ENCODE measurements around the gene GRIK5.
"Not testable (repeated sequence)": the region's sequence is repeated elsewhere in the genome, so short reads cannot be mapped to it uniquely, and the experiment has no call there.

The GRIK5 gene, protein sequence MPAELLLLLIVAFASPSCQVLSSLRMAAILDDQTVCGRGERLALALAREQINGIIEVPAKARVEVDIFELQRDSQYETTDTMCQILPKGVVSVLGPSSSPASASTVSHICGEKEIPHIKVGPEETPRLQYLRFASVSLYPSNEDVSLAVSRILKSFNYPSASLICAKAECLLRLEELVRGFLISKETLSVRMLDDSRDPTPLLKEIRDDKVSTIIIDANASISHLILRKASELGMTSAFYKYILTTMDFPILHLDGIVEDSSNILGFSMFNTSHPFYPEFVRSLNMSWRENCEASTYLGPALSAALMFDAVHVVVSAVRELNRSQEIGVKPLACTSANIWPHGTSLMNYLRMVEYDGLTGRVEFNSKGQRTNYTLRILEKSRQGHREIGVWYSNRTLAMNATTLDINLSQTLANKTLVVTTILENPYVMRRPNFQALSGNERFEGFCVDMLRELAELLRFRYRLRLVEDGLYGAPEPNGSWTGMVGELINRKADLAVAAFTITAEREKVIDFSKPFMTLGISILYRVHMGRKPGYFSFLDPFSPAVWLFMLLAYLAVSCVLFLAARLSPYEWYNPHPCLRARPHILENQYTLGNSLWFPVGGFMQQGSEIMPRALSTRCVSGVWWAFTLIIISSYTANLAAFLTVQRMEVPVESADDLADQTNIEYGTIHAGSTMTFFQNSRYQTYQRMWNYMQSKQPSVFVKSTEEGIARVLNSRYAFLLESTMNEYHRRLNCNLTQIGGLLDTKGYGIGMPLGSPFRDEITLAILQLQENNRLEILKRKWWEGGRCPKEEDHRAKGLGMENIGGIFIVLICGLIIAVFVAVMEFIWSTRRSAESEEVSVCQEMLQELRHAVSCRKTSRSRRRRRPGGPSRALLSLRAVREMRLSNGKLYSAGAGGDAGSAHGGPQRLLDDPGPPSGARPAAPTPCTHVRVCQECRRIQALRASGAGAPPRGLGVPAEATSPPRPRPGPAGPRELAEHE

DNA sequence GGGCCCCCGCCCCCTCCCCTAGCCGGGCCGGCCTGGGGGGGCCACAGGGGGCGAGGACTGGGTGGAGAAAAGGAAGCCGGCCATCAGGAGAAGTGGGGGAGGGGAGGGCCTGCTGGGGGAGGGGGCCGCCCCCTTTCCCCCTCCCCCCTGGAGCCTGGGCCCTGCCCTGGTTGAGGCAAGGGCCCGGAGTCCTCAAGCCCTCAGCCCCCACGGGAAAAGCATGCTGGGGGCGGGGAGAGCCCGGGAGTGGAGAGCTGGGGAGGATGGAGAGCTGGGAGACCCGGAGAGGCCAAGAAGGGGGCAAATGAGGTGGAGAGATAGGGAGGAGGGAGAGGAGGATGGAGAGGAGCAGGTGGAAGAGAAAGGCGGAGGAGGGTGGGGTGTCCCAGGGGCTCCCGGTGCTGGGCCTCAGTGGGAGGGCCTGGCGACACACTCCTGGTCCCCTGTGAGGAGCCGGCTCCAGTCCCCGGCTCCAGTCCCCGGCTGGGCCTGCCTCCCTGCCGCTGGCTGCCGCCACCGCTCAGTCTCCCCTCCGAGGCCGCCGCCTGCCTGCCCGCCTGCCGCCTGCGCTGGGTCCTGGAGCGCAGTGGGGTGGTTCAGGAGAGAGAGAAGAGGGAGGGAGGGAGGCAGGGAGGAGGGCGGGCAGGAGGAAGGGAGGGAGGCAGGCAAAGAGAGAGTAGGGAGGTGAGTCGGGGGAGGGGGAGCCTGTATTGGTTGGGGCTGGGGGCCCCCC lies at the start of gene GRIK5:
GRIK5 (minus strand) TSS at position 588 of the 733 bp plus-strand sequence. CDS start 4,436 bp downstream, outside the sequence.
- DNase-seq (ENCODE audit: low read depth in 2 of 2), result no peak

DNA sequence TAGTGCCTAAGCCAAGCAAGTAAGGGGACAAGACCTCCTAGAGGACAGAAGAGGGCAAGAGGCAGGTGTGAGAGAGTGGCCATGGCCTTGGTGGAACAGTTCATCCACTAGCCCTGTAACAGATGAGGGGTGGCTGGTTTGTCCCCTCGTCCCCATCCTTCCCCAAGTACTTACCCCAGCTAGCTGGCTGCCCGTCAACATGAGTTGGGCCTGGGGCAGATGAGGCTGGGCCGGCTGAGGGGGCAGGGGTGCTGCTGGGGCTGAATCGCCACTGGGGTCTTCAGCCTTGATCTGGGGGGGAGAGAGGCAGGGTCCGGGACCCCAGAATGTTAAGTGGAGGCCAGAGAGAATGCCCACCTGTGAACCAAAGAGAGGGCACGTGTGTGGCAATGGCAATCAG lies 47.1 kb upstream of the GRIK5 start:
- no peak for DNase-seq (ENCODE audit: low read depth in 2 of 2)

DNA sequence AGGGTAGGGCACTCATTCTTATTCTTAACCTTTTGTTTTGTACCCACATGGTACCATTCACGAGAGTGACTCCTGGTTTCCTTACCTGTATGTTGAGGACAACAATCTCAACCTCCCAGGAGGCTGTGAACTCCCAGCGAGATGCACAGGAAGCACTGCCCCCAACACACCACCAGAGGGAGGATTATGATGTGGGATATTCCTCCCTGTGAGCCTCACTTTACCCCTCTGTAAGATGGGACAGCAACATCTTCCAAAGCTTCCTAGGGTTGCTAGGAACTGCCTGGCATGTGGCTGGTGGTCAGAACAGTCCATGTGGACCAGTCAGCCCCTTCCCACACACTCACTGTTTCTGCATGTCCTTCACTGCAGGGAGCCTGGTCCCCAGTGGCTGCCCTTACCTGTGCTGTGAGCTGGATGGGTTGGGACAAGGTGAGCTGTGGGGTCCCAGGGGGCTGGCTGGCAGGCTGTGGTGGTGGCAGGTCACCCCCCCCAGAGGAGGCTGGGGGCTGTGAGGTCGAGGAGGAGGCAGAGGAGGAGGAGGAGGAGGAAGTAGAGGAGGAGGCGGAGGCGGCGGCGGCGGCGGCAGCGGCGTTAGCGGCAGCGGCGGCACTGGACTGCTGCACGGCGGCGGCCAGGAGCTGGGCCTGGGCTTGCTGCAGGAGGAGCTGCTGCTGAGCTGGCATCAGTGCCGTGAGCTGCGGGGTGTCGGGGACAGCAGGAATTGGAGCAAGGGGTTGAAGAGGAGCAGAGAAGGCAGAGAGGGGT lies 46.5 kb upstream of the GRIK5 start:
- DNase-seq (ENCODE audit: low read depth in 2 of 2), result no peak

DNA sequence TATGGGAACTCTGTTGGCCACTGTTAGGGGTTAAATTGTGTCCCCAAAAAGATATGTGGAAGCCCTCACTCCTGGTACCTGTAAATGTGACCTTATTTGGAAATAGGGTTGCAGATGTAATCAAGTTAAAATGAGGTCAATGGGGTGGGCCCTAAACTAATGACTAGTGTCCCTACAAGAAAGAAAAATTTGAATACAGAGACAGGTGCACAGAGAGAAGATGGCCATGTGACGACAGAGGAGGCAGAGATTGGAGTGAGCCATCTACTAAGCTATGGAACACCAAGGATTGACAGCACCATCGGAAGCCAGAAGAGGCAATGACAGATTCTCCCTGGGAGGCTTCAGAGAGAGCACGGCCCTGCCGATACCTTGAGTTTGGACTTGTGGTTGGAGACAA lies 45.7 kb upstream of the GRIK5 start:
- DNase-seq (ENCODE audit: low read depth in 2 of 2), result no peak

DNA sequence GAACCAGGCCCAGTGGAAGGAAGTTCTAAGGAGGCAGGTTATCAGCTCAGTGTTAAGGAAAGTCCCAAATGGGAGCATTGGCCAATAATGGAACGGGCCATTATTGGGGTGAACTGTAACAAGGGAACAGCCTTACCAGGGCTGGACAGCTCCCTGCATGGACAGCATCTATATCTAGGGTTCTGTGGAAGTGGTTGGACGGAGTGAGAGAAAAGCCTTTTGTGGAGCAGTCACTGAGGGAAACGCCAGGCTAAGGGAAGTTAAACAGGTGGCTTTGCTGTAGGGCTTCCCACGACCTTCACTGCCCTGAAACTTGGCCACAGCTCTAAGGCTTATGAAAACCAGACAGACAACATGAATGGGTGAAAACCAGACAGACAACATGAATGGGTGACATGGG lies 45.2 kb upstream of the GRIK5 start:
- DNase-seq (ENCODE audit: low read depth in 2 of 2), result no peak

DNA sequence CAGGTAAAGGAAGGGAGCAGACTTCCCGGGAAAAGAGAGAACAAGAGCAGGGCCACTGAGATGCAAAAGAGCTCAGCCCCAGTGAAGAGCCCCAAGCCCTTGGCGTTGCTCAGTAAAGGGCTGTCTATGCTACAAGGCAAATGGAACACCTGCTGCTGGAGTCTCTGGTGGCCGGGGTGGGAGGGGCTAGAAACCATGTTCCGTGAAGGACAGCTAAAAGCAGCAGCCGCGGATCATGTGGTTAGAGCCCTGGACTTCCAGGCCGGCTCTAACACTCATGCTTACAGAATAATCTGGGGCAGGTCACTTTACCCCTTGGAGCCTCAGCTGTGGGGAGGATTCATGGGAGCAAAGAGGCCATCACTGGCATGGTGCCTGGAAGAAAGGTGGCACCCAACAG lies 44.4 kb upstream of the GRIK5 start:
- no peak for DNase-seq (ENCODE audit: low read depth in 2 of 2)

DNA sequence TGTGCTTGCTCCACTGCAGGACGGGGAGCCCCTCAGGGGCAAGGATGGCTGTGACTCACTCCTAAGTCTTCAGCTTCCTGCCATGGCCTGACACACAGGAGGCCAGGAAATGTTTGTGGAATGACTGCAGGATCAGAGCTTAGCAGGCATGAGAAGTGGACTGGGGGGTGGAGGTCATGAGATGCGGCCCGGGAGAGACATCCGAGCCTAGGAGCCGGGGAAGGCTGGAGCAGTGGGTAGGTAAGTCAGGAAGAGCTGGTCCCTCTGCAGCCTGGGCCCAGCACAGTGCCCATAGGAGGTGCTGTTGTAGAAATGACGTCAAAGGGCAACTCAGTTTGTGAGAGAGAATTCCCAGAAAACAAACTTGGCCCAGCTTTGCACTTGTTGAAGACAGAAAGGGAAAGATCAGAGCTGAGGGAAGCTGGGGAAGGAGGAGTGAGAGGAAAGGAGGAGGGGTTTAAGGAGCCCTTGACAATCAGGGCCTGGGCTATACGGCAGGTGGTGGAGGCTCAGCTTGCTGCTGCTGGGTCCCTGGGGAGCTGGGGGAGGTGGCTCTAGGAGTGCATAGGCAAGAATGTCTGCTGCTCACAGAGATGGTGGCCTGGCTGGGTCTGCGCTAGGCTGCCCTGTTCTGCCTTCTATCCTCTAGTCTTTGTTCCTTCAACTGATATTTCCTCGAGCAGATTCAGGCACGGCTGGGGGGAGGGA lies 43.8 kb upstream of the GRIK5 start:
- DNase-seq (ENCODE audit: low read depth in 2 of 2), result peak; percentile 79 to 84

DNA sequence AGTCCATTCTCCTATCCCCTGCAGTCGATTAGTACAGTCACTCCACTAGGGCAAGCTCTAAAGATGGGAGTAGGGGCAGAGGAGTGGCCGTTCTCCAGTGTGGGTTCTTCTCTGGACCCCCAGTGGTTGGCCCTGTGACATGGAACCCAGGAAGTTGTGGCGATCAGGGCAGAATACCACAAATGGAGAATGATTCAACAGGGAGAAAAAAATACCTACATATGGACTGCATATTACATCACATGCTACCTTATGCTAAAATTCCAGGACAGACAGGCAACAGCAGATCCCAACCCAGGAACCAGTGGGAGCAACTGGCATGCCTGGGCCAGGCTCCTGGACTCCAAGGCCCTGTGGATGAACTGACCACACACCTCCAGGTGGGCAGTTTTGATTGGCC lies 41.8 kb upstream of the GRIK5 start:
- no peak for DNase-seq (ENCODE audit: low read depth in 2 of 2)

DNA sequence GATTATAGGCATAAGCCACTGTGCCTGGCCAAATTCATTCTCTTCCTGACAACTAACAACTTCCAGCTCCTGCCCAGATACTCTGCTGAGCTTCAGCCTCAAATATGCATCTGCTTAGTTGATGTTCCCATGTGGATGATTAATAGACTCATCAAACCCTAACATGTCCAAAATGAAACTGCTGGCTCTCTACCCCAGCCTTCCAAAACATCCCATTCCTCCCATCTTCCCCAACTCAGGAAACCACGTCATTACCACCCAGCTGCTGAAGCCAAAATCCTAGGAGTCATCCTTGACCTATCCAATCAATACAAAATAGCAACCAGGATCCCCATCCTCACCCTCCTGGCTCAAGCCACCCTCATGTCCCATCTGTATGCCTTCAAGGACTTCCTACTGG lies 41.4 kb upstream of the GRIK5 start:
- DNase-seq (ENCODE audit: low read depth in 2 of 2), result peak; percentile 76 to 77

DNA sequence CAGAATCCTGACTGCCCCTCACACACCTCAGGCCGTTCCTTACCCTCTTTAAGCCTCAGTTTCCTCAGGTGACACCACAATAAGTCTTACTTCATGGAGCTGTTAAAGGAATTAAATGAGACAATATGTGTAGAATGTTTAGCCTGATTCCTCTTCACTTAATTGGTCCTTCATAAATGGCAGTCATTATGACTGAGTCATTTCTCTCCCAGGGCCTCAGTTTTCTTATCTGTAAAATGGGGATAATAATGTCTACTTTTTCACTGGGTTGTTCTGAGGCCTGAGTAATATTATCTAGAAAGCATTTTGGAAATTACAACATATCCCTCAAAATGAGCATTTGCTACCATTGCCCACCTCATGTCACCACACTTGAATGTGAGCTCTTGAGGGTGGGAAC lies 40.7 kb upstream of the GRIK5 start:
- no peak for DNase-seq (ENCODE audit: low read depth in 2 of 2)

DNA sequence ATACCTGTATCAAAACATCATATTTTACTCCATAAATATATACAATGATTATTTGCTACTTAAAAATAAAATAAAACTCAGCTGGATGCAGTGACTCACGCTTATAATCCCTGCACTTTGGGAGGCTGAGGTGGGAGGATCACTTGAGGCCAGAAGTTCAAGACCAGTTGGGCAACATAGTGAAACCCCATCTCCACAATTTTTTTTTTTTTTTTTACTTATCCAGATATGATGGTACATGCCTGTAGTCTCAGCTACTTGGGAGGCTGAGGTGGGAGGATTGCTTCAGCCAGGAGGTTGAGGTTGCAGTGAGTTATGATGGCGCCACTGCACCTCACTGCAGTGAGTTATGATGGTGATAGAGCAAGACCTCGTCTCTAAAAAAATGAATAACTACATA lies 39.9 kb upstream of the GRIK5 start:
- no peak for DNase-seq (ENCODE audit: low read depth in 2 of 2)

DNA sequence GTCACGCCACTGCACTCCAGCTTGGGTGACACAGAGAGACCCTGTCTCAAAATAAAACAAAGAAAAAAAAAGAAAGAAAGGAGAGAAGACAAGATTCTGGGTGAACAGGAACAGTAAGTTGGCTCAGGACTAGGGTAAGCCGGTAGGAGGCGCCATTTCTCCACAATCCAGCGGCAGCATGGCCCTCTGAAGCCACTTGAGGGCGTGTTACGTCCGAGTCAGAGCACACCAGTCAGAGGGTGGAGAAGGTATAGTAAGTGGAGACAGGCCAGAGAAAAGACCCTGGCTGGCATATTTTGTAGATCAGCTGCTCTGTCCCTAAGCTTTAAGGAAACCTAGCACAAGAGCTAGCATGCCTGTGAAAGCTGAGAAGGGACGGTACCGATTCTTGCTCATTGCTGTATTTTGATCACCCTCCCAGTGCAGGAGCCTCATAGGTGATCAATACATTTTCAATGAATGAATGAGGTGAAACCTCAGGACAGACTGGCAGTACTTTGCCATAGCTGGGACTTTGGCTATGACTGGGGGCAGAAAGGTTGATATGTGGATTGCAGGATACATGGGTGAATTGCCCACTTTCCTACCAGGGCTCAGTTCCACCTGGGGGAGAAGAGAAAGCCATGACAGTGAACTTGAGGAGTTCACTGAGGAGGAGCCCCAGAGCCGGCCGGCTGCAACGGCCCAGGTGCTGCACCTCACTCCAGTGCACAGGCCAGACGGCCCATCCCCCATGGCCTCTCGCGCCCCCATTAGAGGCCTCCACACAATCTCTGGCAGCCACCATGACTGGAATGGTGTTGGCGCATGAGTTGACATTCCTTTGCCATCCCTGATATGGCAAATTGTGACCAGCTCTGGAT lies 38.8 kb upstream of the GRIK5 start:
- peak in 1 of 2 experiments; percentile 60 for DNase-seq (ENCODE audit: low read depth in 2 of 2)

DNA sequence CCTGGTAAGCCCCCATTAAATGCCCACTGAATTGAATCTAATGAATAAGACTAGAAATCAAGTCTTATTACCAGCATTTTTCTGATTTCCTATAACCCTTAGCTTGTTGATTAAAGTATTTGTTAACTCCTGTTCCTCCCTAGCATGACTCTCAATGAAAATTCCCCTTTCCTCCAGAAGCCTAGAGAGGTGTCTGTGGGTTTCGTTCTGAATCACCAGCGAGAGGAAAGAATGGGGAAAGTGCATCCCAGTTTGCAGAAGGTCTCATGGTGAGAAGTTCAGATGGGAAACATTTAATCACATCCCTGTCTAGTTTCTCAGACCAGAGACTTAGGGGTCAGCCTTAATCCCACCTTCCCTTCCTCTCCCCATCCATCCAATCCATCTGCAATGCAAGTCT lies 35.4 kb upstream of the GRIK5 start:
- DNase-seq (ENCODE audit: low read depth in 2 of 2), result no peak

DNA sequence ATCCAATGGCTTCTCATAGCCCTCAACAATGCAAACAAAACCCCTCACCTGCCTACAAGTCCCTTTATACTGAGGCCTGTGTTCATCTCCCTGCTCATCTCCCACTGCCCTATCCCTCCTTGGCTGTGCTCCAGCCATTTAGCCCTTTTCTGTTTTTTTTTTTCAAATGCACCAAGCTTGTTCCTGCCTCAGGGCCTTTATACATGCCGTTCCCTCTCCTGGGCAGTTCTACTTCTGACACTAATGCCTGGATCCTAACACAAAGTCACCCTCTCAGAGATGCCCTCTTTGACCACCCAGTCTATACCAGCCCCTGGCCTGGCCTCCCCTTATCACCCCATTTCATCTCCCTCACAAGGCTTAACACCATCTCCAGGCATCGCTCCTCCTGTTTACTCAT lies 32.9 kb upstream of the GRIK5 start:
- no peak for DNase-seq (ENCODE audit: low read depth in 2 of 2)

DNA sequence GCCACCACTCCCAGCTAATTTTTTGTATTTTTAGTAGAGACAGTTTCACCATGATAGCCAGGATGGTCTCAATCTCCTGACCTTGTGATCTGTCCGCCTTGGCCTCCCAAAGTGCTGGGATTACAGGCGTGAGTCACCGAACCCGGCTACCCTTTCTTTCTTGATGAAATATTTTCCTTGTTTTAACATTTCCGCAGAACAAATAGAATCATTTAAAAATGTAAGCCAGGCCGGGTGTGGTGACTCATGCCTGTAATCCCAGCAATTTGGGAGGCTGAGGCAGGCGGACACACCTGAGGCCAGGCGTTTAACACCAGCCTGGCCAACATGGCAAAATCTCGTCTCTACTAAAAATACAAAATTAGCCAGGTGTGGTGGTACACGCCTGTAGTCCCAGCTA lies 30.2 kb upstream of the GRIK5 start:
- not testable (repeated sequence) for DNase-seq (ENCODE audit: low read depth in 2 of 2)

DNA sequence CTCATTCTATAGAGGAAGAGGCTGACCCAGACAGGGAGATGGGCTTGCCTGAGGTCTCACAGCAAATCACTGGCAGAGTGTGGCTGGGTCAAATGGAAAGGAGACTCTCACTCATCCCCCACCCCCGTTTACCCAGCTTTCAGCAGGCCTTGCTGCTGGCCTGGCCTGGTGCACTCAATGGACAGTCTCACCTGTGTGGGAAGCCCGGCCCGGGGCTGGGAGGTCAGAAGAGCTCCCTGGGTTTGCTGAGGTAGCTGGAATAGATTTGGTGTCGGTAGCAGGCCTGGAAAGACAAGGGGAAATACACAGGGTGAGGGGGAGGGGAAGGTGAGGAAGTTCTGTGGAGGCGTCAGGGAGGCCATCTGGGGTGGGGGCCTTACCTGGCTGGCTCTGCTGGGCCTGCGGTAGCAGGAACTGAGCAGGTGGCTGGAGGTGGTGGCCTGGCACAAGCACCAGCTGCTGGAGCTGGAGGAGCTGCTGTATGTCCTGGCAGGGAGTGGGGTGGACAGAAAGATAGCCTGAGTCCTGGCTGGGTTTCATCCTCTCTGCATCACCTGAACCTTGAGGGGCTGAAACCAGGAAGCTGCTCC lies 29.4 kb upstream of the GRIK5 start:
- DNase-seq (ENCODE audit: low read depth in 2 of 2), result no peak

DNA sequence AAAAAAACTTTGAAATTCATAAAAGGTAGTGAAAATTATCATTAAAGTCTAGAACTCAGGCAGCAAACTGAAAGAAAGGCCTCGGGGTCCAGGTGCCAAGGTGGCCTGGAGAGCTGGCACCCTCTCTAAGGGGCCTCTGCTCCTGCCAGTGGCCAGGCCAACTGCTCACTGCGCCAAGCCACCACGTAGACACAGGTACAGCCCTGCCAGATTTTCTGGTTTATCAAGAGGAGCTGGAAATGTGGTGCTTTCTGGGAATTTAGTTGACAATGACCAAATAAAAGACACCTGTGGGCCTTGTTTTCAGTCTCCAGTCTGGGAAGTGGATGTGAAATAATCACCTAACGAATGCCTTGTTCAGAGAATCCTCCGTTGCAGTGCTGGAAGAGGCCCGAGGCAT lies 28.8 kb upstream of the GRIK5 start:
- DNase-seq (ENCODE audit: low read depth in 2 of 2), result no peak

DNA sequence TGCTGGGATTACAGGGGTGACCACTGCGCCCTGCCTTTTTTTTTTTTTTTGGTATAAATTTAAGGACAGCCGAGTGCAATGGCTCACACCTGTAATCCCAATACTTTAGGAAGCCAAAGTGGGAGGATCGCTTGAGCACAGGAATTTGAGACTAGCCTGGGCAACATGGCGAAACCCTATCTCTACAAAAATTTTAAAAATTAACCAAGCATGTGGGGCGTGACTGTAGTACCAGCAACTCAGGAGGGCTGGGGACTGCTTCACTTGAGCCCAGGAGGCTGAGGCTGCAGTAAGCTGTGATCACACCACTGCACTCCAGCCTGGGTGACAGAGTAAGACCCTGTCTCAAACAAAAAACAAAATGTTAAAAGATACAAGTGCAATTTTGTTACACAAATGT lies 27.5 kb upstream of the GRIK5 start:
- no peak for DNase-seq (ENCODE audit: low read depth in 2 of 2)

DNA sequence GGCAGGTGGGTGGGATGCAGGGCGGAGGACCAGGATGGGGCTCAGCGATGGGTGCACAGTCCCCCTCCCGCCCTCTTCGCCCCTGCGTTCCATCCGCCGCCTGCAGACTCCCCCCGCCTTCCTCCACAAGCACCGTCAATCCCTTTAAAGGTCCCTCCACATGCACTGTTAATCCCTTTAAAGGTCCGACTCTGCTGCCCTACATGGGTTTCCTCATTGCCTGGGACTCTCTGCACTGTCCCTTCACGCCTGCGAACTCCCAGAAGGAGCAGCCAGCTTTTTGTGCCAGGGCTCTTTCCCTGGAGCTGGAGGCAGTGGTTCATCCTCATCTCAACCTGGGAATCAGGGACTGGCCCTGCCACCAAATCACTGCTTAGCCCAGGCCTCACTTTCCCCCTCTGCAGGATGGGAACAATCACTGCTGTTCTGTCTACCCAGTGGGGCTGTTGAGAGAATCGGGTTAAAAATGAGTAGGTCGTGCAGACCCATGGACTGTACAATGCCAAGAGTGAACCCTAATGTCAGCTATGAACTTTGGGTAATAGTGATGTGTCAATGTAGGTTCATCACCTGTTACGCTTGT lies 26.3 kb upstream of the GRIK5 start:
- no peak for DNase-seq (ENCODE audit: low read depth in 2 of 2)
